Activated CD8-positive, alpha-beta memory T cell treated with anti-CD3 and anti-CD28 coated beads for 1 hour (primary cell): Measurements from ENCODE around the gene FMNL3.
"Not testable (repeated sequence)": the region's sequence is repeated elsewhere in the genome, so short reads cannot be mapped to it uniquely, and the experiment has no call there.

Experiments
- DNase-seq, 2 donors: peaks; one replicate each; pipeline ENCODE4 v3.0.0-alpha.2; 2020; ENCODE audit warnings: low read depth in 1 of 2; ENCODE audit errors: extremely low read depth in 1 of 2

FMNL3 gene

GRCh38 chr12:49610785-49611184, 96.4 kb downstream of the FMNL3 start:
- not testable (repeated sequence) for DNase-seq

- DNase-seq = no peak
Observed at GRCh38 chr12:49609875-49610154, 97.4 kb downstream of the FMNL3 start.

- DNase-seq = no peak
Observed at GRCh38 chr12:49609059-49609874, 97.9 kb downstream of the FMNL3 start.

- not testable (repeated sequence) for DNase-seq
Observed at GRCh38 chr12:49605539-49605938, 101.7 kb downstream of the FMNL3 start, which contains the start of gene FAM186B. Gene FAM186B, minus strand, starts transcription at chr12:49605639. Its CDS starts 162 bp downstream, at chr12:49605477.

GRCh38 chr12:49604856-49605255, 102.3 kb downstream of the FMNL3 start:
- no peak for DNase-seq

- no peak for DNase-seq
Observed at GRCh38 chr12:49603721-49604120, 103.5 kb downstream of the FMNL3 start.

- DNase-seq = no peak
Observed at GRCh38 chr12:49599961-49600360, 107.2 kb downstream of the FMNL3 start.

GRCh38 chr12:49598527-49598926, 108.7 kb downstream of the FMNL3 start:
- DNase-seq = no peak

GRCh38 chr12:49588721-49589516, 118.3 kb downstream of the FMNL3 start:
- no peak for DNase-seq

- no peak for DNase-seq
Observed at GRCh38 chr12:49588281-49588680, 118.9 kb downstream of the FMNL3 start.

- no peak for DNase-seq
Observed at GRCh38 chr12:49587174-49587908, 119.9 kb downstream of the FMNL3 start.
